HEK293 (cell line): Measurements from ENCODE around the gene ZPLD1.

Source experiments
- CTCF ChIA-PET: fragments of 350-600 bp; formaldehyde crosslinking; extraction: SDS; loops from one replicate; lab custom pipeline; 2021; ENCODE audit warnings: antibody characterized with exemption; lab: Yijun Ruan, JAX
- POLR2A ChIA-PET: fragments of 300-600 bp; formaldehyde crosslinking; extraction: SDS; loops from one replicate; lab custom pipeline; 2020; ENCODE audit warnings: antibody characterized with exemption, inconsistent platforms; lab: Yijun Ruan, JAX
- H3K27ac ChIP-seq: fragments of 200-500 bp; sonication (Bioruptor generic); 2 replicates; pipeline ENCODE4 v1.5.1; 2014; ENCODE audit warnings: low read depth, low read length, control low read depth, inconsistent platforms; ENCODE audit errors: extremely low read depth
- H3K36me3 ChIP-seq, 2 experiments: fragments of 200-500 bp in 1 of 2; sonication (Bioruptor generic) in 1 of 2; 1 replicate in 1 of 2; 2 replicates in 1 of 2; pipeline ENCODE4 v1.5.1; 2014 to 2017; ENCODE audit warnings: inconsistent platforms in 2 of 2, low read length in 2 of 2; ENCODE audit not compliant: control insufficient read depth in 2 of 2, insufficient read depth in 1 of 2
- H3K4me1 ChIP-seq: fragments of 200-500 bp; sonication (Bioruptor generic); 2 replicates; pipeline ENCODE4 v1.5.1; 2014; ENCODE audit warnings: mild to moderate bottlenecking, low read length, inconsistent platforms; ENCODE audit not compliant: control insufficient read depth, insufficient read depth
- H3K4me3 ChIP-seq: 2 replicates; pipeline ENCODE4 v1.5.1; 2011; ENCODE audit warnings: low read depth, mild to moderate bottlenecking, control low read depth, low read length, moderate library complexity
- H3K9me3 ChIP-seq: fragments of 200-500 bp; sonication (Bioruptor generic); 2 replicates; pipeline ENCODE4 v1.5.1; 2014; ENCODE audit warnings: low read depth, low read length, inconsistent platforms; ENCODE audit not compliant: control insufficient read depth, insufficient read depth
- EGR2 ChIP-seq: fragments of 450-650 bp; formaldehyde crosslinking; IDR thresholded peaks from 2 replicates; pipeline ENCODE4 v1.5.1; 2016; ENCODE audit warnings: low read depth, missing biosample characterization, missing genetic modification characterization
- GLI4 ChIP-seq: fragments of 450-650 bp; formaldehyde crosslinking; IDR thresholded peaks from 2 replicates; pipeline ENCODE4 v1.5.1; 2016; ENCODE audit warnings: missing biosample characterization, missing genetic modification characterization
- IKZF3 ChIP-seq: fragments of 450-650 bp; IDR thresholded peaks from 2 replicates; pipeline ENCODE4 v1.5.0; 2018; ENCODE audit warnings: missing biosample characterization, mild to moderate bottlenecking, missing genetic modification characterization, moderate library complexity
- KLF8 ChIP-seq: fragments of 450-650 bp; formaldehyde crosslinking; IDR thresholded peaks from 2 replicates; pipeline ENCODE4 v1.5.1; 2016; ENCODE audit warnings: missing biosample characterization, missing genetic modification characterization
- RBAK ChIP-seq: fragments of 450-650 bp; formaldehyde crosslinking; IDR thresholded peaks from 2 replicates; pipeline ENCODE4 v1.5.1; 2016; ENCODE audit warnings: missing biosample characterization, missing genetic modification characterization
- ZBTB20 ChIP-seq: fragments of 450-650 bp; formaldehyde crosslinking; IDR thresholded peaks from 2 replicates; pipeline ENCODE4 v1.5.1; 2016; ENCODE audit warnings: missing biosample characterization, missing genetic modification characterization
- ZFP37 ChIP-seq: fragments of 450-650 bp; formaldehyde crosslinking; IDR thresholded peaks from 2 replicates; pipeline ENCODE4 v1.5.1; 2016; ENCODE audit warnings: missing biosample characterization, missing genetic modification characterization
- ZFP69B ChIP-seq: fragments of 450-650 bp; formaldehyde crosslinking; IDR thresholded peaks from 2 replicates; pipeline ENCODE4 v1.5.1; 2016; ENCODE audit warnings: missing biosample characterization, missing genetic modification characterization
- ZNF169 ChIP-seq: fragments of 450-650 bp; formaldehyde crosslinking; IDR thresholded peaks from 2 replicates; pipeline ENCODE4 v1.5.1; 2016; ENCODE audit warnings: missing biosample characterization, missing genetic modification characterization
- ZNF266 ChIP-seq: fragments of 450-650 bp; formaldehyde crosslinking; IDR thresholded peaks from 2 replicates; pipeline ENCODE4 v1.5.1; 2016; ENCODE audit warnings: missing biosample characterization, missing genetic modification characterization, low read depth
- ZNF391 ChIP-seq: fragments of 450-650 bp; formaldehyde crosslinking; IDR thresholded peaks from 2 replicates; pipeline ENCODE4 v1.5.1; 2016; ENCODE audit warnings: low read depth, missing biosample characterization, missing genetic modification characterization, borderline replicate concordance
- ZNF394 ChIP-seq: fragments of 450-650 bp; formaldehyde crosslinking; IDR thresholded peaks from 2 replicates; pipeline ENCODE4 v1.5.1; 2016; ENCODE audit warnings: missing biosample characterization, missing genetic modification characterization, mild to moderate bottlenecking, moderate library complexity, borderline replicate concordance
- ZNF433 ChIP-seq: fragments of 450-650 bp; formaldehyde crosslinking; IDR thresholded peaks from 2 replicates; pipeline ENCODE4 v1.5.1; 2016; ENCODE audit warnings: missing biosample characterization, missing genetic modification characterization, low read depth
- ZNF473 ChIP-seq: fragments of 450-650 bp; formaldehyde crosslinking; IDR thresholded peaks from 2 replicates; pipeline ENCODE4 v1.5.1; 2017; ENCODE audit warnings: missing biosample characterization, missing genetic modification characterization
- ZNF571 ChIP-seq: fragments of 450-650 bp; formaldehyde crosslinking; IDR thresholded peaks from 2 replicates; pipeline ENCODE4 v1.5.0; 2017; ENCODE audit warnings: missing biosample characterization, missing genetic modification characterization
- ZNF670 ChIP-seq: fragments of 450-650 bp; formaldehyde crosslinking; IDR thresholded peaks from 2 replicates; pipeline ENCODE4 v1.5.1; 2016; ENCODE audit warnings: missing biosample characterization, missing genetic modification characterization, low read depth
- ZSCAN23 ChIP-seq: fragments of 450-650 bp; formaldehyde crosslinking; IDR thresholded peaks from 2 replicates; pipeline ENCODE4 v1.5.1; 2016; ENCODE audit warnings: missing biosample characterization, missing genetic modification characterization
- ZSCAN30 ChIP-seq: fragments of 450-650 bp; IDR thresholded peaks from 2 replicates; pipeline ENCODE4 v1.5.1; 2018; ENCODE audit warnings: missing biosample characterization, mild to moderate bottlenecking, missing genetic modification characterization, moderate library complexity
- TF ChIP-seq, protein P1 (sequence below): fragments of 450-650 bp; formaldehyde crosslinking; IDR thresholded peaks from 2 replicates; pipeline ENCODE4 v1.5.1; 2016; ENCODE audit warnings: missing biosample characterization, missing genetic modification characterization, low read depth
- TF ChIP-seq, protein P2 (sequence below): fragments of 450-650 bp; formaldehyde crosslinking; IDR thresholded peaks from 2 replicates; pipeline ENCODE4 v1.5.1; 2016; ENCODE audit warnings: missing biosample characterization, missing genetic modification characterization
- TF ChIP-seq, protein P3 (sequence below): fragments of 450-650 bp; formaldehyde crosslinking; IDR thresholded peaks from 2 replicates; pipeline ENCODE4 v1.5.1; 2016; ENCODE audit warnings: missing biosample characterization, missing genetic modification characterization

ZPLD1 gene

DNA sequence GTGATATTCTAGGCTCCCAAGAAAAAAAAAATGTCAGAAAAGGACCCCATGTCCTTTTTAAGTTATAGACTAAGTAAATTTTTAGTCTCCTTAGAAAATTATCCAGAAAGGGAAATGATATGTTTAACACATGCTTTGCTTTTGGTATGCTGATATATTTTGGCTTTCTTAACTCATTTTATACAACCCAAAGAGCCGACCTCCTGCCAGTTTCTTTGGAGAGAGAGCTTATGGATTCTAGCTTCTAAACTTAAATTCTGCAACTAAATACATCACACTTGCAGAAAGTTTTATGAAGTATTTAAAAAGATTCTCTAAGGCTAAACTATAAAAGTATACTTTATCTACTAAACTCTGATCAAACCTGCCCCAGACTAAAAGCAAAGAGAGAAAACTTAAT, 43.9 kb upstream of the ZPLD1 start:
- Histone ChIP-seq H3K9me3 (no peaks in the 10 kb centered on the region), H3K27ac (no peak overlapping the region), H3K4me1 (no peaks in the 10 kb centered on the region), H3K4me3 (no peak overlapping the region), H3K36me3 (no peaks in the 10 kb centered on the region)
- ChIA-PET CTCF (no interaction called here), POLR2A (no interaction called here)
- TF ChIP-seq ZFP69B (no peak), IKZF3 (no peak), ZSCAN23 (tag by site-specific recombination) (no peak), ZNF169 (tag by site-specific recombination) (no peak), ZSCAN30 (tag by site-specific recombination) (no peak), RBAK (tag by site-specific recombination) (no peak), ZNF394 (tag by site-specific recombination) (no peak), KLF8 (no peak), ZBTB20 (tag by site-specific recombination) (no peak), ZNF473 (tag by site-specific recombination) (no peak), ZNF391 (no peak)
- TF ChIP-seq, protein P1, sequence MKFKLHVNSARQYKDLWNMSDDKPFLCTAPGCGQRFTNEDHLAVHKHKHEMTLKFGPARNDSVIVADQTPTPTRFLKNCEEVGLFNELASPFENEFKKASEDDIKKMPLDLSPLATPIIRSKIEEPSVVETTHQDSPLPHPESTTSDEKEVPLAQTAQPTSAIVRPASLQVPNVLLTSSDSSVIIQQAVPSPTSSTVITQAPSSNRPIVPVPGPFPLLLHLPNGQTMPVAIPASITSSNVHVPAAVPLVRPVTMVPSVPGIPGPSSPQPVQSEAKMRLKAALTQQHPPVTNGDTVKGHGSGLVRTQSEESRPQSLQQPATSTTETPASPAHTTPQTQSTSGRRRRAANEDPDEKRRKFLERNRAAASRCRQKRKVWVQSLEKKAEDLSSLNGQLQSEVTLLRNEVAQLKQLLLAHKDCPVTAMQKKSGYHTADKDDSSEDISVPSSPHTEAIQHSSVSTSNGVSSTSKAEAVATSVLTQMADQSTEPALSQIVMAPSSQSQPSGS (tag by site-specific recombination), result no peak
- TF ChIP-seq, protein P2, sequence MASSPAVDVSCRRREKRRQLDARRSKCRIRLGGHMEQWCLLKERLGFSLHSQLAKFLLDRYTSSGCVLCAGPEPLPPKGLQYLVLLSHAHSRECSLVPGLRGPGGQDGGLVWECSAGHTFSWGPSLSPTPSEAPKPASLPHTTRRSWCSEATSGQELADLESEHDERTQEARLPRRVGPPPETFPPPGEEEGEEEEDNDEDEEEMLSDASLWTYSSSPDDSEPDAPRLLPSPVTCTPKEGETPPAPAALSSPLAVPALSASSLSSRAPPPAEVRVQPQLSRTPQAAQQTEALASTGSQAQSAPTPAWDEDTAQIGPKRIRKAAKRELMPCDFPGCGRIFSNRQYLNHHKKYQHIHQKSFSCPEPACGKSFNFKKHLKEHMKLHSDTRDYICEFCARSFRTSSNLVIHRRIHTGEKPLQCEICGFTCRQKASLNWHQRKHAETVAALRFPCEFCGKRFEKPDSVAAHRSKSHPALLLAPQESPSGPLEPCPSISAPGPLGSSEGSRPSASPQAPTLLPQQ, result no peak

DNA sequence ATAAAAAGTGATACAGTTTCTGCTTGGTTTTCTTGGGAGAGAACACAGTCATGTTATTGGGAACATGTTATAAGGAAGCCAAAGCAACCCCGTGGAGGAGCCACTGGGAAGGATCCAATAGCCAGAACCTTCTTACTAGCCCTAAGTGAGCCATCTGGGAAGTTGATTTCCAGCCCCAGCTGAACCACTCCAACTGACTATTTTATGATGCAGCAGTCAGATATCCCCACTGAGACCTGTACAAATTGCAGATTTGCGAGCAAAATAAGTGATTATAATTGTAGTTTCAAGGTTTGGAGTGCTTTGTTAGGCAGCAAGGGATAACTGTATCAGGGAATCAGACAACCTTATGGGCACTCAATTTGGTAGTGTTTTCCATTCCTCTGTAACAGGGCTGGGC, 43.3 kb upstream of the ZPLD1 start:
- H3K27ac ChIP-seq, result no peak overlapping the region
- ChIA-PET CTCF (no interaction called here), POLR2A (no interaction called here)
- H3K36me3 ChIP-seq, result no peaks in the 10 kb centered on the region
- H3K4me3 ChIP-seq, result no peak overlapping the region
- no peaks in the 10 kb centered on the region for H3K9me3 ChIP-seq
- TF ChIP-seq, protein P3, sequence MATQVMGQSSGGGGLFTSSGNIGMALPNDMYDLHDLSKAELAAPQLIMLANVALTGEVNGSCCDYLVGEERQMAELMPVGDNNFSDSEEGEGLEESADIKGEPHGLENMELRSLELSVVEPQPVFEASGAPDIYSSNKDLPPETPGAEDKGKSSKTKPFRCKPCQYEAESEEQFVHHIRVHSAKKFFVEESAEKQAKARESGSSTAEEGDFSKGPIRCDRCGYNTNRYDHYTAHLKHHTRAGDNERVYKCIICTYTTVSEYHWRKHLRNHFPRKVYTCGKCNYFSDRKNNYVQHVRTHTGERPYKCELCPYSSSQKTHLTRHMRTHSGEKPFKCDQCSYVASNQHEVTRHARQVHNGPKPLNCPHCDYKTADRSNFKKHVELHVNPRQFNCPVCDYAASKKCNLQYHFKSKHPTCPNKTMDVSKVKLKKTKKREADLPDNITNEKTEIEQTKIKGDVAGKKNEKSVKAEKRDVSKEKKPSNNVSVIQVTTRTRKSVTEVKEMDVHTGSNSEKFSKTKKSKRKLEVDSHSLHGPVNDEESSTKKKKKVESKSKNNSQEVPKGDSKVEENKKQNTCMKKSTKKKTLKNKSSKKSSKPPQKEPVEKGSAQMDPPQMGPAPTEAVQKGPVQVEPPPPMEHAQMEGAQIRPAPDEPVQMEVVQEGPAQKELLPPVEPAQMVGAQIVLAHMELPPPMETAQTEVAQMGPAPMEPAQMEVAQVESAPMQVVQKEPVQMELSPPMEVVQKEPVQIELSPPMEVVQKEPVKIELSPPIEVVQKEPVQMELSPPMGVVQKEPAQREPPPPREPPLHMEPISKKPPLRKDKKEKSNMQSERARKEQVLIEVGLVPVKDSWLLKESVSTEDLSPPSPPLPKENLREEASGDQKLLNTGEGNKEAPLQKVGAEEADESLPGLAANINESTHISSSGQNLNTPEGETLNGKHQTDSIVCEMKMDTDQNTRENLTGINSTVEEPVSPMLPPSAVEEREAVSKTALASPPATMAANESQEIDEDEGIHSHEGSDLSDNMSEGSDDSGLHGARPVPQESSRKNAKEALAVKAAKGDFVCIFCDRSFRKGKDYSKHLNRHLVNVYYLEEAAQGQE (tag by site-specific recombination), result no peak
- TF ChIP-seq ZNF433 (tag by site-specific recombination) (no peak), GLI4 (tag by site-specific recombination) (no peak), ZNF670 (tag by site-specific recombination) (no peak), EGR2 (tag by site-specific recombination) (no peak), ZNF571 (tag by site-specific recombination) (no peak), ZNF266 (tag by site-specific recombination) (no peak), ZFP37 (tag by site-specific recombination) (no peak)
- TF ChIP-seq, protein P2, result no peak
- H3K4me1 ChIP-seq, result no peaks in the 10 kb centered on the region
